Stimulated activated CD8-positive, alpha-beta memory T cell treated with anti-CD3 and anti-CD28 coated beads, Interleukin-15, amount 100 ng/mL, for 48 hours (primary cell): ENCODE results near the gene PSME1.
A peak's percentile ranks its signal among the peaks of the same experiment; 100 is the strongest.

ENCODE experiments used
- DNase-seq, 2 donors: peaks; one replicate each; pipeline ENCODE4 v3.0.0-alpha.2; 2020; ENCODE audit warnings: low read depth in 2 of 2

PSME1 gene

GRCh38 chr14:24146978-24147760, 11.2 kb downstream of the PSME1 start, which contains the start of gene RNF31:
Gene RNF31 (plus strand): TSS chr14:24147498. CDS start chr14:24147699, 201 bp downstream.
- DNase-seq = peak; percentile 97

GRCh38 chr14:24147761-24148428, 11.9 kb downstream of the PSME1 start:
- DNase-seq = no peak

GRCh38 chr14:24149302-24149969, 13.4 kb downstream of the PSME1 start:
- no peak for DNase-seq

- DNase-seq = no peak
Measured at GRCh38 chr14:24150061-24150460, 14.1 kb downstream of the PSME1 start.

GRCh38 chr14:24150567-24150966, 14.6 kb downstream of the PSME1 start:
- DNase-seq = no peak

- no peak for DNase-seq
Measured at GRCh38 chr14:24150993-24151392, 15.0 kb downstream of the PSME1 start.

- DNase-seq = no peak
Measured at GRCh38 chr14:24151404-24152080, 15.5 kb downstream of the PSME1 start.

GRCh38 chr14:24155100-24155499, 19.1 kb downstream of the PSME1 start:
- DNase-seq = no peak

GRCh38 chr14:24156840-24157239, 20.8 kb downstream of the PSME1 start:
- no peak for DNase-seq

GRCh38 chr14:24157331-24157730, 21.3 kb downstream of the PSME1 start:
- DNase-seq = no peak

GRCh38 chr14:24159777-24160498, 23.9 kb downstream of the PSME1 start:
- DNase-seq = no peak

- no peak for DNase-seq
Measured at GRCh38 chr14:24160499-24160849, 24.5 kb downstream of the PSME1 start.

- DNase-seq = peak; percentile 90 to 93
Measured at GRCh38 chr14:24160850-24161804, 25.1 kb downstream of the PSME1 start, which contains the start of gene IRF9. Gene IRF9 (plus strand): TSS chr14:24161265. CDS start chr14:24162145, 880 bp downstream.

GRCh38 chr14:24162093-24162492, 26.1 kb downstream of the PSME1 start:
- no peak for DNase-seq

- no peak for DNase-seq
Measured at GRCh38 chr14:24164518-24164991, 28.6 kb downstream of the PSME1 start.

- no peak for DNase-seq
Measured at GRCh38 chr14:24165785-24166184, 29.8 kb downstream of the PSME1 start.

GRCh38 chr14:24167469-24168114, 31.6 kb downstream of the PSME1 start:
- no peak for DNase-seq

GRCh38 chr14:24171422-24172260, 35.6 kb downstream of the PSME1 start, which contains the start of gene REC8:
Gene REC8 (plus strand): TSS chr14:24172080. CDS start chr14:24172553, 473 bp downstream.
- DNase-seq = peak; percentile 58 to 79
